IPS DF 6.9 (cell line): Measurements from ENCODE around the gene YTHDC1.
"Not testable (repeated sequence)": the region's sequence is repeated elsewhere in the genome, so short reads cannot be mapped to it uniquely, and the experiment has no call there.

ENCODE experiments used
- DNase-seq: peaks from one replicate; pipeline ENCODE4 v3.0.0-alpha.2; 2013; ENCODE audit warnings: low read depth, low spot score
- H3K27ac ChIP-seq: one replicate; pipeline ENCODE4 v1.5.1; 2013; ENCODE audit warnings: low read length, control low read depth
- H3K27me3 ChIP-seq: 2 replicates; pipeline ENCODE4 v1.6.1; 2013; ENCODE audit warnings: mild to moderate bottlenecking, low read length; ENCODE audit not compliant: control insufficient read depth, insufficient read depth
- H3K36me3 ChIP-seq: 2 replicates; pipeline ENCODE4 v1.6.1; 2013; ENCODE audit warnings: low read length; ENCODE audit not compliant: control insufficient read depth, insufficient read depth
- H3K4me1 ChIP-seq: 2 replicates; pipeline ENCODE4 v1.6.1; 2013; ENCODE audit warnings: low read length; ENCODE audit not compliant: control insufficient read depth, insufficient read depth
- H3K4me3 ChIP-seq: 2 replicates; pipeline ENCODE4 v1.5.1; 2013; ENCODE audit warnings: mild to moderate bottlenecking, low read length
- H3K9me3 ChIP-seq: 2 replicates; pipeline ENCODE4 v1.6.1; 2013; ENCODE audit warnings: low read length, inconsistent platforms; ENCODE audit not compliant: control insufficient read depth, insufficient read depth
- WGBS: extraction: QIAGEN DNeasy Blood & Tissue Kit; methylation state at CpG from one replicate; pipeline ENCODE4 v1.1.7; 2013; ENCODE audit warnings: mixed read lengths, missing lambda C conversion rate; ENCODE audit not compliant: insufficient read length, insufficient coverage; 5-methylcytosine and 5-hydroxymethylcytosine counted together

Gene YTHDC1

GRCh38 chr4:68349649-68350360, at the start of gene YTHDC1:
YTHDC1 (minus strand) TSS chr4:68350090; CDS start chr4:68349753, 337 bp downstream.
- Histone ChIP-seq H3K9me3 (no peaks in the 10 kb centered on the region), H3K4me1 (no peaks in the 10 kb centered on the region), H3K27ac (no peak within 1 kb of the TSS), H3K27me3 (no peaks in the 10 kb centered on the region), H3K36me3 (no peaks in the 10 kb centered on the region), H3K4me3 (peak within 1 kb of the TSS; percentile 75)
- peak; percentile 94 for DNase-seq
- no CpG with 5 or more reads among the region's 67 CpGs for WGBS

GRCh38 chr4:68399306-68399705, 49.4 kb upstream of the YTHDC1 start:
- no peaks in the 10 kb centered on the region; the same call in 1 of the 2 replicates for H3K27me3 ChIP-seq
- no peak overlapping the region for H3K4me3 ChIP-seq
- WGBS: no CpG with 5 or more reads among the region's 4 CpGs
- no peaks in the 10 kb centered on the region for H3K9me3 ChIP-seq
- no peak overlapping the region for H3K27ac ChIP-seq
- DNase-seq: no peak
- H3K4me1 ChIP-seq: peaks cover under 1% of the 10 kb centered on the region; the same call in 1 of the 2 replicates
- no peaks in the 10 kb centered on the region for H3K36me3 ChIP-seq

- Histone ChIP-seq H3K4me3 (no peak overlapping the region), H3K27ac (no peak overlapping the region), H3K36me3 (no peaks in the 10 kb centered on the region), H3K27me3 (no peaks in the 10 kb centered on the region; the same call in 1 of the 2 replicates), H3K9me3 (no peaks in the 10 kb centered on the region), H3K4me1 (no peaks in the 10 kb centered on the region)
- WGBS: no CpG with 5 or more reads among the region's 1 CpG
- DNase-seq: no peak
Measured at GRCh38 chr4:68396756-68397155, 46.9 kb upstream of the YTHDC1 start.

GRCh38 chr4:68391436-68391835, 41.5 kb upstream of the YTHDC1 start:
- Histone ChIP-seq H3K27me3 (no peaks in the 10 kb centered on the region; the same call in 1 of the 2 replicates), H3K4me1 (peaks cover 1% of the 10 kb centered on the region; the same call in 1 of the 2 replicates), H3K27ac (no peak overlapping the region), H3K36me3 (no peaks in the 10 kb centered on the region), H3K9me3 (no peaks in the 10 kb centered on the region), H3K4me3 (no peak overlapping the region)
- no peak for DNase-seq
- WGBS: no CpG with 5 or more reads among the region's 3 CpGs

- Histone ChIP-seq H3K27ac (no peak overlapping the region), H3K4me3 (no peak overlapping the region), H3K9me3 (no peaks in the 10 kb centered on the region), H3K36me3 (no peaks in the 10 kb centered on the region), H3K4me1 (peaks cover 1% of the 10 kb centered on the region; the same call in 1 of the 2 replicates), H3K27me3 (no peaks in the 10 kb centered on the region)
- no peak for DNase-seq
- WGBS: no CpG with 5 or more reads among the region's 1 CpG
Measured at GRCh38 chr4:68390205-68390935, 40.5 kb upstream of the YTHDC1 start.

GRCh38 chr4:68389386-68389913, 39.6 kb upstream of the YTHDC1 start:
- no CpG with 5 or more reads among the region's 6 CpGs for WGBS

GRCh38 chr4:68388347-68388865, 38.5 kb upstream of the YTHDC1 start:
- H3K36me3 ChIP-seq: no peaks in the 10 kb centered on the region
- DNase-seq: no peak
- H3K27ac ChIP-seq: no peak overlapping the region
- H3K4me3 ChIP-seq: no peak overlapping the region
- H3K4me1 ChIP-seq: peaks cover 1% of the 10 kb centered on the region; the same call in 1 of the 2 replicates
- H3K27me3 ChIP-seq: no peaks in the 10 kb centered on the region
- no peaks in the 10 kb centered on the region for H3K9me3 ChIP-seq
- no CpG with 5 or more reads among the region's 4 CpGs for WGBS

More at GRCh38 chr4:68389386-68389913, 39.6 kb upstream of the YTHDC1 start:
- H3K4me3 ChIP-seq, H3K36me3 ChIP-seq, H3K27ac ChIP-seq, H3K9me3 ChIP-seq, DNase-seq, H3K4me1 ChIP-seq, H3K27me3 ChIP-seq: not testable (repeated sequence)

- WGBS: no CpG with 5 or more reads among the region's 2 CpGs
Measured at GRCh38 chr4:68385267-68385666, 35.4 kb upstream of the YTHDC1 start.

GRCh38 chr4:68383115-68383514, 33.2 kb upstream of the YTHDC1 start:
- WGBS: no CpG with 5 or more reads among the region's 3 CpGs
- no peak overlapping the region for H3K27ac ChIP-seq
- no peaks in the 10 kb centered on the region for H3K9me3 ChIP-seq
- H3K4me3 ChIP-seq: no peak overlapping the region
- H3K4me1 ChIP-seq: 0 out of 2 replicates have a peak, but pooled peaks cover 1% of the 10 kb centered on the region
- H3K27me3 ChIP-seq: no peaks in the 10 kb centered on the region
- H3K36me3 ChIP-seq: no peaks in the 10 kb centered on the region
- no peak for DNase-seq

More at GRCh38 chr4:68385267-68385666, 35.4 kb upstream of the YTHDC1 start:
- Histone ChIP-seq H3K27ac (no peak overlapping the region), H3K27me3 (no peaks in the 10 kb centered on the region), H3K4me1 (peaks cover 1% of the 10 kb centered on the region; the same call in 1 of the 2 replicates), H3K4me3 (no peak overlapping the region), H3K36me3 (no peaks in the 10 kb centered on the region), H3K9me3 (no peaks in the 10 kb centered on the region)
- DNase-seq: no peak

- no peak for DNase-seq
- H3K9me3 ChIP-seq: no peaks in the 10 kb centered on the region
- no CpG with 5 or more reads among the region's 5 CpGs for WGBS
- no peak overlapping the region for H3K4me3 ChIP-seq
- H3K36me3 ChIP-seq: no peaks in the 10 kb centered on the region
- H3K4me1 ChIP-seq: 0 out of 2 replicates have a peak, but pooled peaks cover 3% of the 10 kb centered on the region
- no peak overlapping the region for H3K27ac ChIP-seq
- H3K27me3 ChIP-seq: no peaks in the 10 kb centered on the region
Measured at GRCh38 chr4:68378226-68378625, 28.3 kb upstream of the YTHDC1 start.
